Kidney (tissue), 14 donors: ENCODE data around the gene PRKCE. TPM values are rescaled to one million over a fixed set of nuclear protein-coding genes. Genes with fewer than 3 reads are reported as not detected.

ENCODE experiments used
- DNase-seq, 5 donors: peaks; one replicate each; pipeline ENCODE4 v3.0.0-alpha.2; 2013 to 2020
- FAIRE-seq: peaks from 2 replicates; lab custom pipeline; 2012; peaks lifted over from hg19 to GRCh38; lab: Jason Lieb, UNC
- H3K27ac ChIP-seq, 2 donors: one replicate each; pipeline ENCODE4 v1.7.0; 2013; ENCODE audit warnings: low read depth in 2 of 2, low read length in 2 of 2, inconsistent platforms in 1 of 2
- H3K27me3 ChIP-seq: one replicate; pipeline ENCODE4 v1.7.1; 2013; ENCODE audit warnings: low read length, inconsistent platforms; ENCODE audit not compliant: control insufficient read depth, insufficient read depth
- H3K36me3 ChIP-seq, 3 donors: one replicate each; pipeline versions ENCODE4 v1.7.0 to v1.7.1; 2013; ENCODE audit warnings: low read length in 3 of 3, control low read depth in 1 of 3, inconsistent platforms in 1 of 3; ENCODE audit not compliant: insufficient read depth in 3 of 3, control insufficient read depth in 2 of 3
- H3K4me1 ChIP-seq, 3 donors: one replicate each; pipeline versions ENCODE4 v1.7.0 to v1.7.1; 2013; ENCODE audit warnings: low read length in 3 of 3, inconsistent platforms in 1 of 3, low read depth in 1 of 3; ENCODE audit not compliant: control insufficient read depth in 2 of 3, insufficient read depth in 2 of 3
- H3K4me3 ChIP-seq, 3 donors: one replicate each; pipeline versions ENCODE4 v1.7.0 to v1.8.1; 2013; ENCODE audit warnings: low read length in 3 of 3, control low read depth in 1 of 3, inconsistent platforms in 1 of 3
- H3K9ac ChIP-seq, 3 donors: one replicate each; pipeline versions ENCODE4 v1.7.0 to v1.7.1; 2013; ENCODE audit warnings: low read length in 3 of 3, control low read depth in 1 of 3, inconsistent platforms in 1 of 3
- H3K9me3 ChIP-seq, 3 donors: one replicate each; pipeline versions ENCODE4 v1.7.0 to v1.7.1; 2013; ENCODE audit warnings: low read length in 3 of 3, control low read depth in 1 of 3, inconsistent platforms in 1 of 3; ENCODE audit not compliant: control insufficient read depth in 2 of 3, insufficient read depth in 1 of 3
- CTCF ChIP-seq: IDR thresholded peaks from 3 replicates; pipeline ENCODE4 v1.5.1; 2012; ENCODE audit warnings: mild to moderate bottlenecking, moderate library complexity, borderline replicate concordance; ENCODE audit not compliant: insufficient read depth; ENCODE audit errors: extremely low read depth
- intact Hi-C: fragments of 100-400 bp; cut with DNase I; formaldehyde crosslinking; loops from one replicate; pipeline ENCODE4 v1.11.1; 2022
- polyA plus RNA-seq: library from polyadenylated mRNA; stranded (reverse); fragments of 350-450 nt; fragmentation: Illumina TruSeq; extraction: RNeasy Lipid Tissue Mini Kit (QIAGEN cat#74804); gene quantifications from one replicate; pipeline ENCODE4 v1.2.3, GENCODE V29; 2014; ENCODE audit warnings: low read depth, low replicate concordance; ENCODE audit not compliant: insufficient read depth
- total RNA-seq: library from RNA; stranded (reverse); fragmentation: NEBNext Ultra II Directional; extraction: Animal tissue kit (Norgen Biotek cat#: 25700); gene quantifications from one replicate; pipeline ENCODE4 v1.2.1, GENCODE V29; 2021
- donor health status: control.
- donor health status: control.
- donor health status: control.
- donor health status: control.
- donor health status: control.
- donor health status: DM: yes; HTN: yes; CAD: no.
- donor health status: Normal renal cell carcinoma (clear cell type).

PRKCE gene
- total and polyA plus RNA-seq, 2 donors from 2014 or later, result 11.1 to 27.3 TPM

DNA sequence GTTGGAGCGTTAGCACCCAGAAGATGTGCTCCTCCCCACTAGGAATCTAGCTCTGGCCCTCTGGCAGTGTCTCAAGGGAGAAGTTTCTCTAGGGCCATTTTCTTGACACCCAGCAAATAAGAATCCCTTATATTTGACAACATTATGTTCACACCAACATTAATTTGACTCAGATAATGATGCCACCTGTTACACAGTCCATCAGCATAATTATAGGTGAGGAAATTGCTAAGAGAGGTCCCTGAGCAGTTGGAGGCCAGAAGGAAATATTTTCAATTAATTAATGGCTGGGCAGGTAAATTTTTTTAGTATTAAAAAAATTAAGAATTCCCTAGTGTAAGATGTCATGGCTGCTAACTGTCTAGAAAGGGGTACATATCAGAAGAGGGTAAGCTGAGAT, 36.5 kb downstream of the PRKCE start:
- Histone ChIP-seq H3K36me3 (no peaks in the 10 kb centered on the region), H3K4me1 (peaks cover 0 to 21% (median 4%) of the 10 kb centered on the region in 3 donors), H3K4me3 (no peak overlapping the region), H3K27ac (no peak overlapping the region), H3K9me3 (no peaks in the 10 kb centered on the region), H3K9ac (no peak overlapping the region), H3K27me3 (no peaks in the 10 kb centered on the region)
- DNase-seq (no peak), FAIRE-seq (no peak)
- intact Hi-C loops, result no loop called here
- TF ChIP-seq CTCF, result no peak

DNA sequence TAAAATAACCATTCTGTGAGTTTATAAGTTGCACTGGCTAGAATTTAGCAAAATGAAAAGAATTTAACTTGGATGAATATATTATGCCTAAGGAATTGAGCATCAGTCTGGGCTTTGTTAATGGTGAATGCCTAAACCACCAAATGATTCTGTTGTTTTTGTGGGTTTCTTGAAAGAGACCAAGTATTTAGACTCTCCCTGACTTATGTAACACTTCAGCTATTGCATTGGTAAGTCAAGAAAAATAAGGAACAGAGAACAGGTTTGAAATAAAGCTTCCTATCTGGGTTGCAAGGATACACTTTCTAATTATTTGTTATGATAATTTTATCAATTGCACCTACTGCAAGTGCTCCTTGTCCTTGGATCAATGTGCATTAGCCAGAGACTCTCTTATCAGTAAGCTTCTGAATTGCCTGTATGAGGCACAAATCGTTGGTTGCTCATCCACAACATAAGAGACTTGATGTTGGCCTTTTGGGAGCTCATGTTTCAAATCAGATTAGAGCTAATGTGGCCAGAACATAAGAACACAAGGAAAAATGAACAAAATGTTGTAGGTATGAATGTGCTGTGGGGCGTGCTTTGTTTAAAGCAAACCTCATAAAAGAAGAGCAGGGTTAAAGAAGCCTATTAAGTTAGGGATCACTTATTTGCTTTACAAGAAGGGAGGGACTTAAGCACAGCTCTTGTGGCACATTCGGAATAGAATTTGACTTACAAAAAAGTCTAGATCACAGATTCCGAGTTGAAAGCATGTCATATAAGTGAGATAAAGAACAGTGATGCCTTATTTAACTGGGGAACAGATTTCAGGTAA, 37.2 kb downstream of the PRKCE start:
- Histone ChIP-seq H3K9me3 (no peaks in the 10 kb centered on the region), H3K27ac (no peak overlapping the region), H3K4me1 (peaks cover 0 to 21% (median 4%) of the 10 kb centered on the region in 3 donors), H3K9ac (no peak overlapping the region), H3K36me3 (no peaks in the 10 kb centered on the region), H3K27me3 (no peaks in the 10 kb centered on the region), H3K4me3 (no peak overlapping the region)
- intact Hi-C loops, result no loop called here
- peak in 1 of 5 donors; percentile 22 for DNase-seq
- no peak for FAIRE-seq
- no peak for TF ChIP-seq CTCF

- Histone ChIP-seq H3K4me3 (no peak overlapping the region), H3K36me3 (no peaks in the 10 kb centered on the region), H3K27me3 (no peaks in the 10 kb centered on the region), H3K9ac (no peak overlapping the region), H3K4me1 (peaks cover 0 to 21% (median 6%) of the 10 kb centered on the region in 3 donors), H3K27ac (no peak overlapping the region), H3K9me3 (no peaks in the 10 kb centered on the region)
- no peak for DNase-seq
- TF ChIP-seq CTCF, result no peak
- no peak for FAIRE-seq
- intact Hi-C loops, result no loop called here
Observed at GRCh38 chr2:45690231-45690630, 38.8 kb downstream of the PRKCE start.
